K562 (cell line): ENCODE results near the gene FAM124B.

ENCODE experiments used
- CEBPG ChIP-seq, 3 experiments: fragments of 200-800 bp in 1 of 3; sonication (Bioruptor generic) in 1 of 3; sonication (generic) in 1 of 3; formaldehyde crosslinking in 1 of 3; IDR thresholded peaks in 2 of 3; conservative IDR thresholded peaks in 1 of 3; 2 replicates each; pipeline versions ENCODE4 v1.6.1 to v1.8.0; 2016 to 2022; ENCODE audit warnings: missing compliant biosample characterization in 2 of 3, missing genetic modification characterization in 2 of 3, mild to moderate bottlenecking in 1 of 3, missing genetic modification reagents in 1 of 3
- MEF2D ChIP-seq: conservative IDR thresholded peaks from 2 replicates; pipeline ENCODE4 v1.6.1; 2016; ENCODE audit warnings: low read depth, missing genetic modification characterization, missing compliant biosample characterization
- PBX2 ChIP-seq, 2 experiments: IDR thresholded peaks in 1 of 2; conservative IDR thresholded peaks in 1 of 2; 2 replicates each; pipeline ENCODE4 v1.6.1; 2016; ENCODE audit warnings: low read depth in 2 of 2, mild to moderate bottlenecking in 1 of 2, missing compliant biosample characterization in 1 of 2, missing genetic modification characterization in 1 of 2, moderate library complexity in 1 of 2
- RBM17 ChIP-seq: fragments of 200-400 bp; formaldehyde crosslinking; IDR thresholded peaks from 2 replicates; pipeline ENCODE4 v1.6.1; 2017; ENCODE audit warnings: low read depth, mild to moderate bottlenecking, low read length, borderline replicate concordance
- U2AF2 ChIP-seq: fragments of 200-400 bp; formaldehyde crosslinking; optimal IDR thresholded peaks from 2 replicates; pipeline ENCODE3; 2017; ENCODE audit warnings: low read depth, mild to moderate bottlenecking, low read length
- ZNF24 ChIP-seq: fragments of 450-650 bp; IDR thresholded peaks from 2 replicates; pipeline ENCODE4 v1.6.1; 2016

- TF ChIP-seq PBX2 (CRISPR knock-in tag; IDR thresholded peaks at IDR 0.05; ENCODE audit: low read depth), result no peak
- TF ChIP-seq PBX2 (tag; conservative IDR thresholded peaks at IDR 0.05; ENCODE audit: low read depth), result no peak
- no peak for TF ChIP-seq ZNF24
- no peak for TF ChIP-seq MEF2D (tag)
- no peak for TF ChIP-seq U2AF2
- no peak for TF ChIP-seq RBM17
- no peak for TF ChIP-seq CEBPG (CRISPR knock-in tag; IDR thresholded peaks at IDR 0.05)
- no peak for TF ChIP-seq CEBPG (tag; conservative IDR thresholded peaks at IDR 0.05 in 1 of 2, IDR thresholded peaks at IDR 0.05 in 1 of 2)
Observed at GRCh38 chr2:224412141-224413015, 10.5 kb upstream of the FAM124B start.
